ENCODE results near the gene SLC50A1.

DNA sequence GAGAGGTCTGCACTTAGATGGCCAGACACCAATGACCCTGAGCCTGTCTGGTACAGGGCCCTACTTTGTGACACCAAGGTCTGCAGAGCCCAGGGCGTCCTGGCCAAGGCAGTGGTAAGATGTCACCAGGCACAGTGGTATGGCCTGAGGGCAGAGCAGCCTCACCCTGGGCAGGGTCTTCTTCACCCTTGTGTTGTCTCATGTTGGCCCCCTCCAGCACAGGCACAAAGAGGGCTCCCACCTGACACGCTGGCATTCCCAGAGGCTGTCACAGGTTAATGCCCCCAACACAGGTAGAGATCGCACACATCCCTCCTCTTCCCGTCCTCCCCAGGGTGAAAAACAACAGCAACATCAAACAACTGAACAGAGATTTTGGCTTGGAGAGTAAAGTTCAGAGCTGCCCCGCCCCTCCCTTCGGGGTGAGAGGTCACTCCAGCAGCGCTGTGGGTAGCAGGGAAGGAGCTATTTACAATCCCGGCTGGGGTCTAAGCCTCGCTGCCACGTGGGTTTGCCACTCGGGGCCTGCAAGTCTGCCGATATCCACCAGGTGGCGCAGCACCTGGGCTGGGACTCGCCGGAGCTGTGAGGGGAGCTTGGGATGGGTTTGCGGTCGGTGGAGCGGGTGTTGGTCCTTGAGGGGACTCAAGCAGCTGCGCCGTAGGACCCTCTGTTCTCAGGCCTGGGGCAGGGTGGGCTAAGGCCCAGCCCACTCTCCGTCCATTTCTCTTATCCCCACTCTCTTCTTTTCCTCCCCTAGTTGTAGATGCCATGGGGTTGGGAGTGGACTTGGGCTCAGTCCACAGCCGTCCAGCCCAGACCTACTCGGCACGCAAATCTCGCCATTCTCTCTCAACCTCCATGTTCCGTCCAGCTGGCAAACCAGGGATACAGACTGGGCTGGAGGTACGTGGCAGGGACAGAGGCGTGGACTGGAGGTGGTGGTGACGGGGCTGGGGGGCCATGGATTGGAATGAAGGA lies 44.3 kb upstream of the SLC50A1 start:
- TF ChIP-seq CREM (IDR thresholded peaks at IDR 0.05; ENCODE audit: low read depth) (peak; percentile 48; the same call in 1 of the 2 replicates), NCOR1 (IDR thresholded peaks at IDR 0.05) (no peak), NR3C1 (CRISPR knock-in tag; IDR thresholded peaks at IDR 0.05) (no peak), ZNF3 (CRISPR knock-in tag; IDR thresholded peaks at IDR 0.05) (no peak)

Data from K562 (cell line).